H1 (cell line): ENCODE measurements around the gene PARS2. TPM values are rescaled to one million over a fixed set of nuclear protein-coding genes. Genes with fewer than 3 reads are reported as not detected.

ENCODE experiments used
- CTCF ChIA-PET: fragments of 300-600 bp; sonication (Branson Sonifier 250); formaldehyde crosslinking; loops from one replicate; lab custom pipeline; 2021; ENCODE audit not compliant: partially characterized antibody; lab: Charles Lee
- POLR2A ChIA-PET: fragments of 300-600 bp; sonication (Branson Sonifier 250); formaldehyde crosslinking; loops from one replicate; lab custom pipeline; 2021; ENCODE audit warnings: inconsistent platforms; ENCODE audit not compliant: partially characterized antibody; lab: Charles Lee
- DNase-seq, 2 experiments: peaks; one replicate each; pipeline versions ENCODE4 v3.0.0 to v3.0.0-alpha.2; 2010 to 2022; ENCODE audit warnings: low spot score in 2 of 2, low read depth in 1 of 2, mixed read lengths in 1 of 2
- FAIRE-seq: peaks from 2 replicates; lab custom pipeline; 2011; peaks lifted over from hg19 to GRCh38; lab: Jason Lieb, UNC
- H2AFZ ChIP-seq: 2 replicates; pipeline ENCODE4 v1.8.1; 2012; ENCODE audit warnings: low read length, inconsistent platforms
- H2AK5ac ChIP-seq: 2 replicates; pipeline ENCODE4 v1.6.1; 2013; ENCODE audit warnings: low read depth, low read length
- H2BK120ac ChIP-seq: replicated peaks from 2 replicates; pipeline ENCODE3; 2013; ENCODE audit warnings: low read depth, low read length, inconsistent platforms
- H2BK12ac ChIP-seq: 2 replicates; pipeline ENCODE4 v1.6.1; 2013; ENCODE audit warnings: low read depth, low read length
- H2BK15ac ChIP-seq: 2 replicates; pipeline ENCODE4 v1.6.1; 2013; ENCODE audit warnings: low read length
- H2BK20ac ChIP-seq: 2 replicates; pipeline ENCODE4 v1.6.1; 2013; ENCODE audit warnings: low read length
- H2BK5ac ChIP-seq: 2 replicates; pipeline ENCODE4 v1.6.1; 2013; ENCODE audit warnings: low read depth, low read length
- H3K14ac ChIP-seq: 2 replicates; pipeline ENCODE4 v1.6.1; 2013; ENCODE audit warnings: inconsistent platforms; ENCODE audit not compliant: insufficient read length
- H3K18ac ChIP-seq: 2 replicates; pipeline ENCODE4 v1.6.1; 2013; ENCODE audit warnings: low read length; ENCODE audit errors: extremely low read depth
- H3K23ac ChIP-seq: 2 replicates; pipeline ENCODE4 v1.6.1; 2013; ENCODE audit warnings: inconsistent platforms; ENCODE audit not compliant: insufficient read length
- H3K23me2 ChIP-seq: 2 replicates; pipeline ENCODE4 v1.6.1; 2013; ENCODE audit warnings: low read depth, low read length
- H3K27ac ChIP-seq: 2 replicates; pipeline ENCODE4 v1.6.1; 2011; ENCODE audit warnings: low read depth, low read length, inconsistent platforms
- H3K27me3 ChIP-seq, 4 experiments: replicated peaks in 1 of 4; 1 replicate in 1 of 4; 2 replicates in 3 of 4; pipeline versions ENCODE4 v1.6.1 to v1.8.1; 2011 to 2013; ENCODE audit warnings: low read length in 3 of 4, mild to moderate bottlenecking in 3 of 4, inconsistent platforms in 2 of 4, mixed read lengths in 2 of 4, moderate library complexity in 1 of 4; ENCODE audit not compliant: control insufficient read depth in 3 of 4, insufficient read depth in 3 of 4; ENCODE audit errors: extremely low read depth in 1 of 4
- H3K36me3 ChIP-seq, 4 experiments: 2 replicates each; pipeline versions ENCODE4 v1.6.1 to v1.8.1; 2011 to 2013; ENCODE audit warnings: mild to moderate bottlenecking in 4 of 4, low read length in 3 of 4, moderate library complexity in 2 of 4, control low read depth in 1 of 4, inconsistent platforms in 1 of 4; ENCODE audit not compliant: insufficient read depth in 4 of 4, control insufficient read depth in 2 of 4
- H3K4ac ChIP-seq: replicated peaks from 2 replicates; pipeline ENCODE3; 2013; ENCODE audit warnings: low read length, low read depth, mixed read lengths, inconsistent platforms; ENCODE audit not compliant: insufficient read length
- H3K4me1 ChIP-seq, 4 experiments: replicated peaks in 1 of 4; 1 replicate in 1 of 4; 2 replicates in 3 of 4; pipeline versions ENCODE4 v1.6.1 to v1.8.1; 2011 to 2013; ENCODE audit warnings: low read length in 3 of 4, inconsistent platforms in 2 of 4, mixed read lengths in 1 of 4; ENCODE audit not compliant: insufficient read depth in 4 of 4, control insufficient read depth in 3 of 4
- H3K4me2 ChIP-seq, 2 experiments: 2 replicates each; pipeline versions ENCODE4 v1.6.1 to v1.8.1; 2011 to 2013; ENCODE audit warnings: low read depth in 2 of 2, low read length in 2 of 2, control low read depth in 1 of 2, inconsistent platforms in 1 of 2, mild to moderate bottlenecking in 1 of 2; ENCODE audit not compliant: insufficient read depth in 1 of 2
- H3K4me3 ChIP-seq, 4 experiments: fragments of 200-600, 300-600 bp in 1 of 4; sonication (generic), shearing (Covaris generic), sonication (Bioruptor Twin) in 1 of 4; 2 replicates each; pipeline versions ENCODE4 v1.5.1 to v1.8.1; 2011 to 2016; ENCODE audit warnings: low read length in 4 of 4, low read depth in 3 of 4, control low read depth in 2 of 4, inconsistent platforms in 2 of 4, mild to moderate bottlenecking in 2 of 4, mixed read lengths in 1 of 4, moderate library complexity in 1 of 4; ENCODE audit not compliant: insufficient read depth in 2 of 4; ENCODE audit errors: extremely low read depth in 1 of 4
- H3K56ac ChIP-seq: replicated peaks from 2 replicates; pipeline ENCODE3; 2013; ENCODE audit warnings: low read depth, mild to moderate bottlenecking, mixed read lengths, low read length, inconsistent platforms; ENCODE audit not compliant: insufficient read length
- H3K79me1 ChIP-seq: 2 replicates; pipeline ENCODE4 v1.6.1; 2013; ENCODE audit warnings: low read depth, low read length, control low read depth
- H3K79me2 ChIP-seq, 2 experiments: 2 replicates each; pipeline versions ENCODE4 v1.6.1 to v1.8.1; 2012 to 2013; ENCODE audit warnings: low read length in 2 of 2, mild to moderate bottlenecking in 2 of 2, inconsistent platforms in 1 of 2; ENCODE audit not compliant: insufficient read depth in 2 of 2, control insufficient read depth in 1 of 2
- H3K9ac ChIP-seq, 4 experiments: replicated peaks in 1 of 4; 1 replicate in 1 of 4; 2 replicates in 3 of 4; pipeline versions ENCODE4 v1.6.1 to v1.8.1; 2011 to 2013; ENCODE audit warnings: low read depth in 3 of 4, low read length in 3 of 4, control low read depth in 2 of 4, mild to moderate bottlenecking in 2 of 4, moderate library complexity in 2 of 4, inconsistent platforms in 1 of 4; ENCODE audit errors: extremely low read depth in 1 of 4
- H3K9me3 ChIP-seq, 2 experiments: 2 replicates each; pipeline versions ENCODE4 v1.6.1 to v1.8.1; 2012 to 2013; ENCODE audit warnings: mild to moderate bottlenecking in 2 of 2, moderate library complexity in 2 of 2, control low read depth in 1 of 2, inconsistent platforms in 1 of 2, low read depth in 1 of 2, low read length in 1 of 2, mixed read lengths in 1 of 2; ENCODE audit not compliant: insufficient read depth in 2 of 2
- H4K20me1 ChIP-seq, 2 experiments: replicated peaks in 1 of 2; 2 replicates each; pipeline versions ENCODE3 to v1.8.1; 2011 to 2013; ENCODE audit warnings: inconsistent platforms in 2 of 2, low read length in 2 of 2, mild to moderate bottlenecking in 1 of 2; ENCODE audit not compliant: insufficient read depth in 2 of 2, control insufficient read depth in 1 of 2
- H4K5ac ChIP-seq: 2 replicates; pipeline ENCODE4 v1.6.1; 2013; ENCODE audit warnings: low read length, low read depth, mixed read lengths, inconsistent platforms; ENCODE audit not compliant: insufficient read length
- H4K8ac ChIP-seq: 2 replicates; pipeline ENCODE4 v1.8.0; 2013; ENCODE audit warnings: mild to moderate bottlenecking, moderate library complexity, low read length, inconsistent platforms; ENCODE audit not compliant: insufficient read depth; ENCODE audit errors: extremely low read depth
- H4K91ac ChIP-seq: replicated peaks from 2 replicates; pipeline ENCODE3; 2013; ENCODE audit warnings: low read length, mixed read lengths, inconsistent platforms; ENCODE audit not compliant: insufficient read length
- BACH1 ChIP-seq: IDR thresholded peaks from 2 replicates; pipeline ENCODE4 v1.6.1; 2012; ENCODE audit warnings: low read length, improper control_type of control experiment
- CTCF ChIP-seq, 3 experiments: IDR thresholded peaks; 1 replicate in 2 of 3; 2 replicates in 1 of 3; pipeline versions ENCODE4 v1.5.1 to v1.6.1; 2011; ENCODE audit warnings: low read length in 3 of 3, mild to moderate bottlenecking in 3 of 3, inconsistent platforms in 2 of 3, low read depth in 1 of 3, moderate library complexity in 1 of 3; ENCODE audit not compliant: insufficient read depth in 1 of 3; ENCODE audit errors: control extremely low read depth in 1 of 3
- EGR1 ChIP-seq: IDR thresholded peaks from 2 replicates; pipeline ENCODE4 v1.6.1; 2011; ENCODE audit warnings: low read depth, low read length, borderline replicate concordance
- KDM4A ChIP-seq: IDR thresholded peaks from one replicate; pipeline ENCODE4 v1.7.1; 2012; ENCODE audit warnings: low read depth, mild to moderate bottlenecking, moderate library complexity, low read length, inconsistent platforms; ENCODE audit not compliant: severe bottlenecking
- RAD21 ChIP-seq, 2 experiments: IDR thresholded peaks in 1 of 2; conservative IDR thresholded peaks in 1 of 2; 2 replicates each; pipeline ENCODE4 v1.6.1; 2011; ENCODE audit warnings: low read depth in 2 of 2, low read length in 2 of 2, improper control_type of control experiment in 1 of 2, inconsistent platforms in 1 of 2, mild to moderate bottlenecking in 1 of 2, moderate library complexity in 1 of 2
- TEAD4 ChIP-seq: IDR thresholded peaks from 2 replicates; pipeline ENCODE4 v1.6.1; 2012; ENCODE audit warnings: low read depth, low read length, inconsistent platforms, mixed read lengths
- YY1 ChIP-seq: IDR thresholded peaks from 2 replicates; pipeline ENCODE4 v1.6.1; 2011; ENCODE audit warnings: low read depth, mild to moderate bottlenecking, low read length
- WGBS, 2 experiments: shearing (Covaris generic) in 1 of 2; methylation state at CpG; one replicate each; pipeline versions ENCODE4 v1.1.6 to v1.1.7; 2013 to 2015; ENCODE audit warnings: low lambda C conversion rate in 2 of 2, mixed read lengths in 2 of 2, inconsistent platforms in 1 of 2, low coverage in 1 of 2, missing lambda C conversion rate in 1 of 2; ENCODE audit not compliant: insufficient replicate concordance in 2 of 2, insufficient coverage in 1 of 2, insufficient read length in 1 of 2; ENCODE audit errors: extremely low coverage in 1 of 2, missing lambda C conversion rate in 1 of 2; 5-methylcytosine and 5-hydroxymethylcytosine counted together
- polyA plus RNA-seq, 7 experiments: library from polyadenylated mRNA; depleted of rRNA in 3 of 7; stranded (reverse) in 5 of 7; unstranded in 2 of 7; fragments of >200 nt in 5 of 7; fragments of 200-250 nt in 2 of 7; gene quantifications; 1 replicate in 5 of 7; 2 replicates in 1 of 7; 4 replicates in 1 of 7; pipeline versions ENCODE4 v1.2.1 to v1.2.3, GENCODE V29; 2011 to 2013; ENCODE audit warnings: missing spikeins in 2 of 7, mixed read lengths in 2 of 7
- total RNA-seq: library from RNA; stranded (reverse); fragmentation: NEBNext Ultra II Directional; extraction: Animal tissue kit (Norgen Biotek cat#: 25700); gene quantifications from 2 replicates; pipeline ENCODE4 v1.2.1, GENCODE V29; 2021

Gene PARS2
- total and polyA plus RNA-seq, 2 of the 8 experiments (the other 6 are each of a cell fraction or from before 2014, with no cell fraction given), result 8.9 to 10.0 TPM

GRCh38 chr1:54800899-54801759 is 36.8 kb upstream of the PARS2 start, which contains the start of gene TTC22:
Gene TTC22, minus strand, starts transcription at chr1:54801323. Its CDS starts 160 bp downstream, at chr1:54801163.
- Histone ChIP-seq H2AFZ (peak within 1 kb of the TSS; percentile 69; the same call in 1 of the 2 replicates), H3K4me2 (peak within 1 kb of the TSS; percentile 59)
- no peak for TF ChIP-seq TEAD4
- peak; percentile 56 to 67 for TF ChIP-seq RAD21 (IDR thresholded peaks at IDR 0.05 in 1 of 2, conservative IDR thresholded peaks at IDR 0.05 in 1 of 2; ENCODE audit: low read depth in 2 of 2, low read length in 2 of 2)
- TF ChIP-seq EGR1, result no peak
- TF ChIP-seq KDM4A, result peak; percentile 80
- TF ChIP-seq CTCF (IDR thresholded peaks at IDR 0.05; ENCODE audit: control extremely low read depth in 1 of 3, insufficient read depth in 1 of 3, low read depth in 1 of 3, low read length in 3 of 3), result peak; percentile 32 to 72 (median 51); a peak in 3 of 4 replicates
- peak; percentile 41; the same call in 1 of the 2 replicates for TF ChIP-seq YY1
- TF ChIP-seq BACH1, result peak; percentile 72

More at GRCh38 chr1:54800899-54801759, 36.8 kb upstream of the PARS2 start, which contains the start of gene TTC22:
- Histone ChIP-seq H2BK20ac (0 out of 2 replicates have a peak within 1 kb of the TSS, but pooled peaks have one; percentile 43), H3K14ac (no peak within 1 kb of the TSS), H3K4ac (no peak within 1 kb of the TSS), H3K9ac (no peak within 1 kb of the TSS), H3K79me1 (no peaks in the 10 kb centered on the region; the same call in 1 of the 2 replicates), H4K20me1 (no peaks in the 10 kb centered on the region), H4K5ac (peak within 1 kb of the TSS; percentile 55), H2BK5ac (peak within 1 kb of the TSS; percentile 35; the same call in 1 of the 2 replicates), H3K27me3 (peaks cover 5 to 23% (median 16%) of the 10 kb centered on the region in 4 experiments; a peak in 6 of 7 replicates), H2BK12ac (0 out of 2 replicates have a peak within 1 kb of the TSS, but pooled peaks have one; percentile 39), H3K23me2 (peaks cover 3% of the 10 kb centered on the region; the same call in 1 of the 2 replicates), H3K18ac (peak within 1 kb of the TSS; percentile 78), H3K79me2 (no peaks in the 10 kb centered on the region), H2BK120ac (no peak within 1 kb of the TSS), H2AK5ac (no peak within 1 kb of the TSS; the same call in 1 of the 2 replicates), H3K56ac (no peak within 1 kb of the TSS), H3K4me3 (peak within 1 kb of the TSS; percentile 19 to 51 (median 22); a peak in 7 of 8 replicates), H3K23ac (no peak within 1 kb of the TSS), H3K36me3 (no peaks in the 10 kb centered on the region), H3K4me1 (peaks cover 0 to 8% (median under 1%) of the 10 kb centered on the region in 4 experiments; a peak in 3 of 7 replicates), H4K91ac (peak within 1 kb of the TSS; percentile 75), H4K8ac (peak within 1 kb of the TSS; percentile 94), H3K9me3 (no peaks in the 10 kb centered on the region), H3K27ac (no peak within 1 kb of the TSS), H2BK15ac (peak within 1 kb of the TSS; percentile 75; the same call in 1 of the 2 replicates)
- ChIA-PET POLR2A (interaction anchor here (1.0 to 1.8 kb wide), 6 partner anchors 9 to 127 kb away, joined by 3 to 5 read pairs (median 4); no protein-coding TSS in a partner anchor), CTCF (interaction anchor here (0.8 to 4.3 kb wide), 30 partner anchors 8 to 689 kb away, joined by 3 to 58 read pairs (median 4); partner anchors contain the start of gene TTC4)
- 45% methylated on average over 46 of the region's 58 CpGs; no CpG with 5 or more reads in 1 of the 2 experiments for WGBS, 2 experiments
- FAIRE-seq, result no peak
- peak in 1 of 2 experiments; percentile 73 for DNase-seq
